ENCODE results near the gene ADAM15.

The ADAM15 gene

GRCh38 chr1:155049651-155050559 is 1.2 kb upstream of the ADAM15 start:
- peak; percentile 43 for DNase-seq (ENCODE audit: low spot score)

GRCh38 chr1:155051342-155051776 is 243 bp downstream of the ADAM15 start:
- no peak for DNase-seq (ENCODE audit: low spot score)

DNA sequence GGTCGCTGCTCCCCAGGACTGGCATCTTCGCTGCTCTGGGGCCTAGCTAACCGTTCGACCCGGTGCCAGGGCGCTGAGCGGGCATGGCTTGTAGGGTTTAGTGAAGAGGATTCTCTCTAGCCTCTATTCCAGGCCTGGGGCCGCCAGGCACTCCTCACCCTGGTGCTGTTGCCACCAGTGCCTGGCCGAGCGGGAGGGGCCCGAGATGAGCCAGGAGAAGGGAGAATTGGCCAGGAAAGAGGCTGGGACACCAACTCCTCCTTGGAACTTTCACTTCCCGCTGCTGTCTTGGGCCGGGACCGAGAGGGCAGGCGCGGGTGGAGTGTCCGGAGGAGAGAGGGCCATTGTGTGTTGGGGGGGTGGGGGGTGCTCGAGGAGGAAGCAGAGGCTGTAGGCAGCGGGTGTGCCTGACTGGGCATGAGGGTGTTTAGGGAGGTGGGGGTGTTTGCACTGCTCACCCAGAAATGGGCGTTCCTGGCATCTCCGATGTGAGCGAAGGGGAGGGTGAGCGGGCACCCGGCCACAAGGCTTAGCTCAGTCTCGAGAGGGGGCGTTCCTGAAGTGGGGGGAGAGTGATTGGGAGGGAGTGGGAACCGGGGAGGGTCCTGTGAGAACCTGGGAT is 772 bp downstream of the ADAM15 start:
- DNase-seq (ENCODE audit: low spot score): peak; percentile 63

GRCh38 chr1:155052439-155053395 is 1.6 kb downstream of the ADAM15 start:
- DNase-seq (ENCODE audit: low spot score): peak; percentile 39

DNA sequence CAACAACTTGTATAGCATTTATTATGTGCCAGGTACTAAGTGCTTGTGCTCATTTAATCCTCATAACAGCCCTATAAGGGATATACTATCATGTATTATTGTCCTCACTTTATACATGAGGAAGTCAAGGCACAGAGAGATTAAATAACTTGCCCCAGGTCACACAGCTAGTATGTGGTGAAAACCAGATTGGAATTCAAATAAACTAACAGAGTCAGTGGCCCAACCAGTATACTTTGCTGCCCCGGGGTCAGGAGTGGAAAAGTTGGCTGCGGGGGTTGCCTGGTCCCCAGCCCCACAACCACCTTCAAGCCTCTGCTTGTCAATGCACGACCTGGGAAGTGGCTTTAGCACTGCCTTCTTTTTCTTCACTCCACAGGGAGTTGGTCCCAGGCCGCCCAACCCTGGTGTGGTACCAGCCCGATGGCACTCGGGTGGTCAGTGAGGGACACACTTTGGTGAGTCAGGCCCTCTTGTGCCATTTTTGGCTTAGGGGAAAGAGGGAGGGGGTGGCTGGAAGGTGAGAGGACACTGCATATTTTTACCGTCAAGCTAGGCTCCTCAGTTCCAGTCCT is 2.5 kb downstream of the ADAM15 start:
- DNase-seq (ENCODE audit: low spot score): no peak

GRCh38 chr1:155057104-155057503 is 6.0 kb downstream of the ADAM15 start:
- DNase-seq (ENCODE audit: low spot score): no peak

- DNase-seq (ENCODE audit: low spot score): no peak
These were observed 6.7 kb downstream of the ADAM15 start for GRCh38 chr1:155057788-155058211.

DNA sequence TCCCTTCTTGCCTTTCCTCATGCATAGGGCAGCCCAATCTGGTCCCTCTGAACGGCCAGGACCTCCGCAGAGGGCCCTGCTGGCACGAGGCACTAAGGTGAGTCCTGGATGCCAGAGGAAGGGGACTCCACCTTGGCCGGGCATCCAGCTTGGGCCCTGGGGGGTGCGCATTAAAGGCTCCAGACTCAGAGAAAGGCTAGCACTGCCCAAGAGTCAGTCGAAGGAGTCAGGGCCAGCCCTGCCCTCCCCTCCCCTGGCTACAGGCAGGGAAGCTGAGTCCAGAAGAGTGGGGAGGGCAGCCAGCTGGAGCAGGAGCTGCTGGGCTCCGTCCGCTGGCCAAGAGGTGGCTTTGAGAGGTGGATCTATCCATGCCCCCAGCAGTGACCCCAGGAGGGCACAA is 9.6 kb downstream of the ADAM15 start:
- DNase-seq (ENCODE audit: low spot score): no peak

DNA sequence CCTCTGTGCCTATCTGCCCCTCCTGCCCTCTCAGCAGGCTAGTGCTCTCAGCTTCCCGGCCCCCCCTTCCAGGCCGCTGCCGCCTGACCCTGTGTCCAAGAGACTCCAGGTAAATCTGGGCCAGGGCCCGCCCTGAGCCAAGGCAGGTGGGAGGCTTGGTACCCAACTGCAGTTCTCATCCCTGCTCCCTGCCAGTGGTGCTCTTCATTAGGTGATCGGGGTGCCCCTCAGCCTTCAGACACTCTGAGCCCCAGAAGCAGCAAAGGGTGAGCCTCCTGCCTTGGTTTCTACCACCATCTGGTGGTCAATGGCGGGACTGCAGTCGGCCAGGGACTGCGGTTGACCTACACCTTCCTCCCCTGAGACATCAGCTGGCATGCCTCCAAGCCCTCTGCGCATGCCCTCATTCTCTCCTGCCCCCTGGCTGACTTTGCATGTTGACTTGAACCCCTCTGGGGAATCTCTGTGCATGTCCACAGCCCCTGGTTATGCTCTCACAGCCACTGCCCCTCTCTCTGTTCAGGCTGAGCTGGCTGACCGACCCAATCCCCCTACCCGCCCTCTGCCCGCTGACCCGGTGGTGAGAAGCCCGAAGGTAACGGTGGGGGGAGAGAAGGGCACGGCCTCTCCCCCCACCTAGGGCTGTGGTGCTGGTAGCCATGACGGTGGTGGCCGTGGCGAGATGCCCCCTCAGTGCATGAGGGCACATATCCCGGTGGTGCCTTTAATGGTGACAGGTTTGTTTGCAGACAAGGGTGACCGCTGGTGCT is 10.4 kb downstream of the ADAM15 start:
- DNase-seq (ENCODE audit: low spot score): peak; percentile 97

GRCh38 chr1:155062151-155062686 is 11.1 kb downstream of the ADAM15 start:
- peak; percentile 80 for DNase-seq (ENCODE audit: low spot score)

DNA sequence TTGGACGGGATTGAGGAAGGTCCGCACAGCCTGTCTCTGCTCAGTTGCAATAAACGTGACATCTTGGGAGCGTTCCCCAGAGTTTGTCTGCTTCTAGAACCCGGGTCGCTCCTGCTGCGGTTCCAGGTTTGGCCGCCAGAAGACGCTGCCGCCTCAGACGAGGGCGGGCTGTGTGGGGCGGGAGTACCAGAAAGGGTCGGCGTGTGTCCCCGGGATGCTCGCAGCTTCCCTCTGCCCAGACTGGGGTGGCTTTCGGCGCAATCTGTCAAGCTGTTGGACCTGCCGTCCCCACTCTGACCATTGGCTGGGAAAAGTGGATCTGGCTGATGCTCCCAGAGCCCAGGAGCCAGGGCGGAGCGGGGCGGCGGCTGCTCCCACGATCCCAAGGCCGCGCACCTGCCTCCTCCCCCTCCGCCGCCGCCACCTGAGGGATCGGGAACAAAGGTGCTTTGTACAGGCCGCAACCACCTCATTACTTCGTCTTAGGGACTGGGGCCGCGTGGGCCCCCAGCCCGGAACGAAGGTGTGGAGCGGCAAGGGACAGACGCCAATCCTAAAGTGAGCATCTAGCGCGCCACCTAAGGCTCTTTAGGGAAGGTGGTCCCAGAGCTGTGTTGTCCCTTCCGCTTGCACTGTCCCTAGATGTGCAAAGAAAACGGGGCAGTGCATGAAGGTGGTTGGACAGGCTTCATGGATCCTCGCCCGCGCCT is 11.7 kb downstream of the ADAM15 start:
- peak; percentile 94 for DNase-seq (ENCODE audit: low spot score)

- DNase-seq (ENCODE audit: low spot score): peak; percentile 98
These were observed 12.5 kb downstream of the ADAM15 start, which contains the start of gene EFNA4 for GRCh38 chr1:155063550-155064110. Gene EFNA4, plus strand, starts transcription at chr1:155063740. Its CDS starts 84 bp downstream, at chr1:155063824.

DNA sequence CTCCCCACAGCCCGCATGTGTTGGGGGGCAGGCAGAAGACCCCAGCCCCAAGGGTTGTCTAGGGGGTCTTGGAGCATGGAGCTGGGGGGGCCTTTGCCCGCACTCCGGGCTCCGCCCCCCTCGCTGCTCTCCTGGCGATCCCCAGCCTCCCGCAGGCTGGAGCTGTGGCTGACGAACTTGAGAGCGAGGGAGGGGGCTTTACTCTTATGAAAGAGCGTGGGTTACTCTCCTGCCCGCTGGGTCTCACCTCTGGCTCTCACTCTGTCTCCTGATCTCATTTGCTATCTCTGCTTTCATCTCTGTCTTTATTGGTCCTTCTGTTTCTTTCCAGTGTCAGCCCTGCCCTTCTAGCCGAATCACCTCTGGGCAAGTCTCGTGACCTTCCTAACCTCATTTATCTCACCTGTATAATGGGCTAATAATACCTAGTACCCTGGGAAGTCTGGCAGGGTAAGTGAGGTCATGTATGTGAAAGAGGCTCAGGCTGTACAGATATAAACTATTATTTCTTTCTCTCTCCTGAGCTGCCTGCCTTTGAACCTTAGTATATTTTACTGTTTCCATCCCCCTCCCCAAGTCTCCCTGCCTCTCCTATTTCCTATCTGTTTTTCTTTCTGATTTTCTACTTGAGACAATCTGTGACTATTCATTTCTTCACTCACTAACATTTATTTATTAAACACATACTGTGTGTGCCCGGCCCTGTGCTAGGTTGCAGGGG is 13.2 kb downstream of the ADAM15 start:
- DNase-seq (ENCODE audit: low spot score): peak; percentile 81

DNA sequence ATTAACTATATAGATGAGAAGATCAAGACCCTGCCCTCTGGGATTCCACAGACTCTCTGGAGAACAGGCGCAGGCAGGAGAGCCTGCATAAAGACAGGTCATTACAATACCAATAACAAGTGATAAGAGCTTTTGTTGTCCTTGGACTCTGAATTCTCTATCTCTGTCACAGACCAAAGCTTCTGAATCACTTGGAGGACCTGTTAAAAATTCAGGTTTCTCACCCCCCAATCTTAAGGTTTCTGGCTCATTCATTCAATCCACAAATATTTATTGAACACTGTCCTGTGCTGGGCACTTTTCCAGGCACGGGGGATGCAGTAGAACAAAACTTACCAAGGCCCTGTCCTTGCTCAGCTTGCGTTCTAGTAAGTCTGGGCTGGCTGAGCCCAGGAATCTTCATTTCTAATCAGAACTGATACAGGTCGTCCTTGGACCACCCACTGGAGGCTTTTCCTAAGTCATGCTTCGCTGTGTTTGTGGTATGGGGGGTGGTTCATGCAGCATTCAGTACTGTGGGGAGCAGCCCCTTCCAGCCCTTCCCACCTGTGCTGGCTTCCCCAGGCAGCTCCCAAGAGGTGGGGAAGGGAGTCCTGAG is 13.8 kb downstream of the ADAM15 start:
- no peak for DNase-seq (ENCODE audit: low spot score)

- DNase-seq (ENCODE audit: low spot score): no peak
These were observed 15.7 kb downstream of the ADAM15 start for GRCh38 chr1:155066777-155067176.

DNA sequence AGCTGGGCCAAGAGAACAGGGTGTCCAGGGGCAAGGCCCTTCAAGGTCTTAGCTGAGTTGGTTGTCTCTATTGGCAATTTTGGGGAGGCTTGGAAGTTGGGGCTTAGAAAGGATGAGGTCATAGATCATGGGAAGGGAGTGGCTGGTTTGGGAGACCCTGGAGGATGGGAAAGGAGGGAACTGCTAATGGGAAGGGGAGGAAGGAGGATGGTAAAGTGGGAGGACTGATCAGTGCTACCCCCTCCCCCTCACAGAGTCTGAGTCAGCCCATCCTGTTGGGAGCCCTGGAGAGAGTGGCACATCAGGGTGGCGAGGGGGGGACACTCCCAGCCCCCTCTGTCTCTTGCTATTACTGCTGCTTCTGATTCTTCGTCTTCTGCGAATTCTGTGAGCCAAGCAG is 17.5 kb downstream of the ADAM15 start:
- DNase-seq (ENCODE audit: low spot score): no peak

DNA sequence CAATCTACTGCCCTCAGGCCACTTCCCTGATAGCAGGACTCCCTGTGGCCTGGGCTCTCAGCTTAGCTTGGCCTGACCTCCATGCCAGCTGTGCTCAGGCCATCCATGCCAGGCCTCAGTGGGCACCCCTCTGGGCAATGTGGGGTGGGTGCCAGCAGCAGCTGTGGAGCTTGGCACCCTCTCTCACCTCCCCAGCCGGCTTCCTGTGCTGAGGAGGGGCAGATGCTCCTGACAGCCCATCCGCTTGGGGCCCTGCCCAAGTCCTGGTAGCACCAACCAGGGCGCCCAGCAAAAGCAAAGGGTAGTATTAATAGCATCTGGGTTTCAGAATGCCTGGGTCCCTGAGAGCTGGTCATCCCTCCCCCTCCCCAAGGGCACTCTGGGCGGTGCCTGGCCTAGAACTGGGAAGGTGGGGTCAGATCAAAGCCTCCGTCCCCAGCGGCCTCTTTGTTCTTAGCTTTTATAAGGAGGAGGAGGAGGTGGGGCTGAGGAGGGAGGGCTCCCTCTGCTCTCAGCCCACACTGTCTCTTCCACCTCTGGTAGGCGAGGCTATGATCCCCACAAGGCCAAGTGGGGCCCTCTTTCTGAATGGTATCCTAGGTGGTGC is 18.5 kb downstream of the ADAM15 start:
- no peak for DNase-seq (ENCODE audit: low spot score)

GRCh38 chr1:155070158-155070621 is 19.1 kb downstream of the ADAM15 start:
- no peak for DNase-seq (ENCODE audit: low spot score)
